RCC 7860 (cell line): ENCODE results near the gene PAEP.

Experiments used
- DNase-seq: peaks from one replicate; pipeline ENCODE4 v3.0.0-alpha.2; 2015; ENCODE audit warnings: low spot score
- FAIRE-seq: peaks from 2 replicates; lab custom pipeline; 2012; peaks lifted over from hg19 to GRCh38; lab: Jason Lieb, UNC

The PAEP gene

DNA sequence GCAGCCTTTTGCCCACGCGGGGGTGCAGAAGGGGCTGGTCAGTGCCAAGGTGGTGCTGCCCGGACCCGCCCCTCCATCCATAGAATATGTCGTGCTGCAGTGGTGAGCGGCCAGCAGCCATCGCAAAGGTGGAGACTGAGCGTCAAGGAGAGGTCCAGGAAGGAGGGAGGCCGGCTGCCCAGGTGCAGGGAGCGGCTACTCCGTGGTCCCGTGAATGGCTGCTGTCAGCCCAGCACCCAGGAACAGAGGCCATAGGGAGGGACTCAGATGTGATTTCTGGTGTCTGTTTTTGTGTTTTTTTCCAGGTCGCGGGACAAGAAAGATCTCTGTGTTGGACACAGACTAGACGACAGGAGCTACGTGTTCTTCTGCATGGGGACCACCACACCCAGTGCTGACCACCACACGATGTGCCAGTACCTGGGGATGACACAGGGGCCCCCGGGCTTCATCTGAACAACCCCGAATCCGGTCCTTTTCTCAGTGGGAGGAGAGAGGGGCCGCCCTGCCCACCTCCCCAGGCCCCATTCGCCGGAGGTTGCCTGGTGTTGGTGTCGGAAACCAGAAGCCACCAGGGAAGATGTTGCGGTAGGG, 29.0 kb downstream of the PAEP start:
- DNase-seq (no peak), FAIRE-seq (no peak)

DNA sequence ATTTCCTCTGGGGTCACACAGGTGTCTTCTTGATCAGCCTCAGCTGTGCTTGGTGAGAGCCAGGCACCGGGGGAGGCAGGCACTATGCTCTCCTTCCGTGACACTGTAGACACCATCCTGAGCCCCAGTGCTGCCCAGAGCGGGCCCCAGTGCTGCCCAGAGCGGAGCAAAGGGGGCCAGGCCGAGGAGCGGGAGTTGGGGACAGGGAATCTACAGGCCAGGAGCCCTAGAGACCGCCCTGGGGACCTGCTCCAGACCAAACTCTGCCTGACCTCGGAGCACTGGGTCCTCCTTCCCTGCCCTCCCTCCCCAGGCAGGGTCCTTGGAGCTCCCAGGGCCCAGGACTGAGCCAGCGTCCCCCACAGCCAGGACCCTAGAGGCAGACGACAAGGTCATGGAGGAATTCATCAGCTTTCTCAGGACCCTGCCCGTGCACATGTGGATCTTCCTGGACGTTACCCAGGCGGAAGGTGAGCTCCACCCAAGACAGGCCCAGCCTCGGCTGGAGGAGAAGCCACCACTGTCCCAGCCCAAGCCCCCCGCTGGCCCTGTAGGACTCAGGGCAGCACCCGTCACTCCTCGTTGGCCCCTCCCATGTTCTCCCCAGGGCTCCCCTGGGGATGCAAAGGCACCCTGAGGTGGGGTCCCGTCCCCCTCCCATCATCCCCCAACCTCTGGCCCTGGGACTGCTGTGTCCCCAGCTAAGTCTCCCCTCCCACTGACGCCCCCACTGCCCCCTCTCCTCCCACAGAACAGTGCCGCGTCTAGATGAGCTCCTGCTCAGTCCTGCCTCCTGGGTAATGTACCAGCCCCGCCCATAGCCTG, 30.2 kb downstream of the PAEP start:
- FAIRE-seq: no peak
- DNase-seq: no peak

DNA sequence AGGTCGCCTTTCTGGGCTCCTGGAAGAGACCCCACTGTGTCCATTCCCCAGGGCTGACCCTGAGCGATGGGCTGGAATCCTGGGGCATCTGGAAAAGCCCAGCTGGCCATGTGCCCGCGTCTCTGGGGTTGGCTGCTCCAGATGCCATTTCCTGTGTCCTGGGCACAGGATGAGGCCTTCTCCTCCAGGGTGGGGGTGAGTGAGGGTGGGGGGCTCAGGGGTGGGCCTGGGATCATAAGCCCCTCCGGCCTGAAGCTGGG, 30.7 kb downstream of the PAEP start:
- DNase-seq: no peak
- no peak for FAIRE-seq

DNA sequence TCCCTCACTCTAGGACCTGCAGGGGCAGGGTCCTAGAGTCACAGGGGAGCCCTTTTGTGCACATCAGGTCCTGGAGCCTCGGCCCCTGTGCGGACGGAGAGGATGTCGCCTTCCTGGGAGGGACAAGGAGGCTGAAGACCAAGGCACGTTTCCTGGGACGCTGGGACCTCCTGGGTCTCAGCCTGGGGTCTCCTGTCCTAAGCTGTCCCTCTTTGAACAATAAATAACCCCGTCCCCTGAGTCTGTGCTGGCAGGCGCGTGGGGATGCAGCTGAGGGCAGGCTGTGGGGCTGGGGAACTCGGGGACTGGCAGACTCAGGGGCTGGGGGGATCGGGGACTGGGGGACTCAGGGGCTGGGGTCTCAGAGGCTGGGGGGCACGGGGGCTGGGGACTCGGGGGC, 31.1 kb downstream of the PAEP start:
- no peak for FAIRE-seq

DNA sequence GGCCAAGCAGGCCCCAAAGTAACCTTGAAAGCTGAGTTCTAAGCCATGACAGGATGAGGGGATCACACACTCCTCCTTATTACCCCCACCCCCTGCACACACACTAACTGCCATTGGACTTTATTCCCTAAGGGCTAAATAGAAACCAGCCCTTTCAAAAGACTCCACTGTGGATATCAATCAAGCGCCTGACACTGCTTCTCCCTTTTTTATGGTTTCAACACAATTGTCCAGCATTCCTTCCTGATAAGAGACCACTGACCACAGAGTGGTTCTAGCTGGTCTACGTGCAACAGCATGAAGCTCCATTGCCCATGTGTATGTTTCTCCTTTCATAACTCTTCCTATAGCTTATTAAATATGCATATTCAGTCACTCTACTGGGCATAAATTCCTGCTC, 34.7 kb downstream of the PAEP start:
- FAIRE-seq (no peak), DNase-seq (no peak)

More for the DNA sequence above, 31.1 kb downstream of the PAEP start:
- DNase-seq: no peak

DNA sequence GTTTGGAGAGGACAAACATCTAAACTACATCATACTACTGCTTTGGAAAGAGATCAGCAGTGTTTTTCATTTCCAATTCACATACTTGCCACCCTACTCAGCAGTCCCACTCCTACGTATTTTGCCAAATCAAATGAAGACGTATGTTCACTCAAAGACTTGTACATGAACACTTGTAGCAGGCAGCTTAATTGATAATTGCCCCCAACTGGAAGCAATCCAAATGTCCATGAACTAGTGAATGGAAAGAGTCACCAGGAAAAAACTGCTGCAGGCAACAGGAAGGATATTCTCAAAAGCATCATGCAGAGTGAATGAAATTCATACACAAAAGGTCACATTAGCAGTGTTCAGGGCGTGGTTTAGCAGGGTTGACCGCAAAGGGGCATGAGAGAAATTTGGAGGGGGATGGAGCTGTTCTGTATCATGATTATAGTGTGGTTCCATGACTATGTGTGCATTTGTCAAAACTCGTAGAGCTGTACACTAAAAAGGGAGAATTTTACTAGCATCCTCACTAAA, 38.8 kb downstream of the PAEP start:
- DNase-seq: no peak
- FAIRE-seq: no peak

DNA sequence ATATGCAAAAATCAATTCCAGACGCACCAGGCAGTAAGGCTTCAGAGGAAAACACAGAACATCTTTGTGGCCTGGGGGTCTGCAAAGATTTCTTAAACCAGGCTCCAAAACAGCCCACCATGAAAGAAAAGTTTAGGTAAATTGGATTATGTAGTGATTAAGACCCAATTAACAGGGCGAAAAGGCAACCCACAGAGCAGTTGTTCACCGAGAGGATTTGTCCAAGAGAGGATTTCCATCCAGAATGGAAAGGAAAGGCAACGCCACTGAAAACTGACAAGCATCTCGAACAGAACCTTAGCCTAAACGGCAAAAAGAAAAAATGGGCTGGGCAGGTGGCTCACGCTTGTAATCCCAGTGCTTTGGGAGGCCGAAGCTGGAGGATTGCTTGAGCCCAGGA, 40.4 kb downstream of the PAEP start:
- FAIRE-seq (no peak), DNase-seq (no peak)

DNA sequence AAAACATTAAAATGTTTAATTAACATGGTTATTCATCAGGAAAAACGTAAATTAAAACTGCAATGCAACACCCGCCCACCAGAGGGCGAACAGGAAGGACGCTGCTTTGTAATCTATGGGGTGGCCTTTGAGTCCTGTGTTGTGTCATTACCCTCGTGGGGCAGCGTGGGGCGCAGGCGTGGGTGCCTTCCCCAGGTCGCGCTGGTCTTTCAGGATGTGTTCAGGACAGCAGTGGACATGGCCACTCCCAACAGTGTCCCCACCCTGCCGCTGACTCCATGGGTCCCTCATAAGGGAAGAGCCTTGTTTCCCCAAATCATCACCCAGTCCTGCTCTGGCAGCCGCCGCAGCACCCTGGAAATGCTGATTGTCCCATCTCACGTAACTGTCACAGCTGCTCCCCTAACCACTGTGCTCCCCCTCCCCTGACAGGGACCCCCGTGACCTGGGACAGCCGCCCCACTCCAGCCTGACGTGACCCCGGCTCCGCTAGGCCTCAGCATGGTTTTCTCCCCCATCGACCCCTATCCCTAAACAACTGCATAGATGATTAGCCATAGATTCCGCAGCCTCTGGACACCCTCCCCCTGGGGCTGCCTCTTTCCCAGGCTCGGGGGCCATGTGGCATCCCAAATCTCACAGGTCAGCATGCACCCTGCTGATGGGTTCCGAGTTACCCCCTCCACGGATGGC, 41.4 kb downstream of the PAEP start:
- FAIRE-seq: no peak

DNA sequence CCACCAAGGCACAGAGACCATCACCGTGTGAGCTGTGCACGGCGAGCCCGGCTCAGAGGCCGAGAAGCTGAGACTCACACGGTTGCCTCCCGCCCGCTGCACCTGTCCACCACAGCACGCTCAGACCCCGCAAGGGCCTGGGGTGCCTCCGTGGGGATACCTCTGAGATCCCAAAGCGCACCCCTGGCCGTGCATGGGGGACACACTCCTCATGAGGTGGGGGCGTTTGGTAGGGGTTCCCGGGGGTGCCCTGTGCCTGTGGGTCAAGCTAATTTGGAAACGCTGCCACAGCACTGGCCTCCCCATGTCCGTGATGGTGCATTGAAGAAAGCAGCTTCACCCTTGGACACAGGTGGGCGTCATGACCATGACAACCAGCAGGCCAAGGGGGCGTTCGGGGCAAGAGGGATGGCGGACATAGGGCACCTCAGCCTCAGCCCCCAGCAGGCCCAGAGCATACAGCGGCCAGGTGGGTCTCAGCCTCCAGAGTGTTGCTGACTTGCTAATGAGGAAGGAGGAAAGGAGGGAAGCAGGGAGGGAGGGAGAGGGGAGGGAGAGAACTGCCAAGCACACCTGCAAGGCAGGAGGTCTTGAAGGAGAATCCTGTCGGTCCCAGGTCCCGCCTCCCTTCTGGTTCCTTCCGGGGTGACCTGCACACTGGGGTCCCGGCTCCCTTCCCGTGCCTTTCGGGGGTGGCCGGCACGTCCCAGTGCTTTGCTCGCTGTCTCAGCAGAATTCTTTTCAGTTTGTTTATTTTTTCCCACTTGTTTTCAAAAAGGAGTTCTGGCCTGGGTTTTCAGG, 43.1 kb downstream of the PAEP start:
- FAIRE-seq (no peak), DNase-seq (no peak)

More for the DNA sequence above, 41.4 kb downstream of the PAEP start:
- DNase-seq: peak; percentile 10

DNA sequence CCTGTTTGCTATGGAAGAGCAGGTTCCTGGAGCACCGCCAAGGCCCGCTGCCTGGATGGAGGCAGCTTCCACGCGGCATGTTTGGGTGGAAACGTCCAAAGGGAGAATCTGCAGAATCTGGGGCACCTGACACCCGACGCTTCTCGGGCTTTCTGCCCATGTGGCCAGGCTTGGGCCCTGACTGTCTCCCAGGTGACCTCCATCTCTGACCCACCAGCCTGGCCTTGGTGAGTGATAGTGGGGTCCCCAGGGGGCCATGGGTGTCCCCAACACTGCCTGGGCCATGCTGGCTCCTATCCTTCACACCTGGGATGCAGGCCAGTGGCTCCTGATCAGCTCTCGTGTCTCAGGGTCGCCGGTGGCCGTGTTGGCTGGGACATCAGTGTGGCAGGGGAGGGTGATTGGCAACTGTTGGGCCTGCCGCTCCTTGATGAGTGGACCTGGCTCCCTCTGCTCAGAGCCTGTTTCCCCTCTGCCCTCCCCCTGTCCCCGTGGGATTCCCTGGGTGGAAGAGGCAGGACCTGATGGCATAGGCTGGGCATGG, 43.8 kb downstream of the PAEP start:
- FAIRE-seq (no peak), DNase-seq (no peak)

DNA sequence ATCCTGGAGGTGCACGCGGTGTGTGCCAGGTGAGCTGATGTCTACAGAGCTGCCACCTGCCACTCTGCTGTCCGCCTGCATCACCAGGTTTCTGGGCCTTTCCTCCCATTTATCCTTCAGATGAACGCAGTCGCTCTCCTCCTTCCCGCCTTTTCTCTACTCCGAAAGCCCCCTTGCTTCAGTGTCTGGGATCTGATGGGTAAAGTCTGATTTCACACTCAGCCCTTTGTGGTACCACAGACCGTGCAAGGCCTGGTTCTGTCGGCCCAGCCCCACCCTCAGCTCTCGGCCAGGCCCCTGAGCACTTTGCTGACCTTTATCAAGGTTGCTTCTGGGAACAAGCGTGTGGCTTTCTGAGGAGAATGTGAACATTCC, 45.3 kb downstream of the PAEP start:
- FAIRE-seq (no peak), DNase-seq (no peak)

DNA sequence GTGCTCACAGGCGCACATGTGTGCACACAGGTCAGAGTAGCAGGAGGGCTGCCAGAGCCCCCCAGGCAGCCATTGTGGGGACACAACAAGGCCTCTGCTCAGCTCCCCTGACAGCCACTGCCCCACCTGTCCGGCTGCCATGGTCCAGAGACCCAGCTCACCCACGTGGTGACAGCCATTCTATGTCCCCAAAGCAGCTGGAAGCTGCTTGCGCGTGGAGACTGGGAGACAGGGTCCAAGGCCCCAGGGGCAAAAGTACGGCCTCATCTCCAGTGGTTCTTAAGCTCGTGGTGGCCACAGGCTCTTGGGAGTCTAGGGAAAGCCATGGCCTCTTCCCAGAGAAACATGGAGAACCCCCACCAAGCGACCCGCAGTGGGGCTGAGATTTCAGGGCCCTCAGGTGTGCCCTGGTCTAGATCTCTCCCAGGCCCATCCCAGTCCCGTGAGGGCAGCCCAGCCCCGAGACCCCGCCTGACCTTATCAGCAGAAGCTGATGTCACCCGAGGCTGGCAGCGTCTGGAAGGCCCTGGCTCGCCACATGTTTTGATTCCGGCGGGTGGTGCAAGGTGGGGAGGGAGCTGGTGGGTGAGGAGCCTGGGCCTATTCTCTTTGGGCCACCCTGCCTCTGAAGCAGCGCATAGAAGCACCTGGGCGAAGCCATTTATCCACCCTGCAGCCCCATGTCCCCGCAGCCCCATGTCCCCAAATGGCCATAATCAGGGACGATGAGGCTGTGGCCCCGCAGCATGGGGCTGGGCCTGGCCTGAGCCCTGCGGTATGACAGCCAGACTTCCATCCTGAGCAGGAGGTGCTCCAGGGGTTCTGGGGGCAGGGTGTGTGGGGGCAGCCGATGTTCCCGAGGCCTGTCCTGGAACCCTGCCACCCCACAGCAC, 46.1 kb downstream of the PAEP start:
- no peak for FAIRE-seq
- DNase-seq: no peak

DNA sequence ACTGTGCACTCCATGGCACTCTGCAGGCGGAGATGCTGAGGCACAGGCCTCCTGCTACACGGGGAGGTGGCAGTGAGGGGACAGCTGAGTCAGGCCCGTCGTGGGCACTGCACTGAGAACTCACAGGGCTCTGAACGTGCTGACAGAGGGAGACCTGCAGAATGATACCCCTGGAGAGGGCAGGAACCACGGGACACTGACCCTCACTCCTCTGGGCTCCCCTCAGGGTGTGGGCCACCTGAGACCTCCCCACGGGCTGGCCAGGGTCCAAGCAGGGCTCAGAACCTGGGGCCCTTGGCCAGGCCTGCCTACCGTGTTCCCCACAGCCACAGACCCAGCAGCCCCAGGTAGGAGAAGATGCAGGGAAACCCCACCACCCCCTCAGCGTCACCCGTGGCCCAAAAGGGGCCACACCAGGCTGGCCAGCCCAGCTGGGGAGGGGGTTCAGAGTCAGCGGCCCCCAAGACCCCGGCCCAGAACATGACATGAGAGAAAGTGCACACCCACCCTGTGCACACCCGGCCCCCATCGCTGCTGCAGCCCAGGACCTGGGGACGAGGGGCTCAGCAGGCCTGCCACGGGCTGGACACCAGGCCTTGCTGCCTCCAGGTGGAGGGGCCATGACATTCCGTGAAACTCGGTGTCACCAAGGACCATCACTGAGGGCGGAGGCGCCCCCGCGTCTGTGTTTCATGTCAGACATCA, 46.9 kb downstream of the PAEP start:
- FAIRE-seq: no peak
- DNase-seq: no peak

DNA sequence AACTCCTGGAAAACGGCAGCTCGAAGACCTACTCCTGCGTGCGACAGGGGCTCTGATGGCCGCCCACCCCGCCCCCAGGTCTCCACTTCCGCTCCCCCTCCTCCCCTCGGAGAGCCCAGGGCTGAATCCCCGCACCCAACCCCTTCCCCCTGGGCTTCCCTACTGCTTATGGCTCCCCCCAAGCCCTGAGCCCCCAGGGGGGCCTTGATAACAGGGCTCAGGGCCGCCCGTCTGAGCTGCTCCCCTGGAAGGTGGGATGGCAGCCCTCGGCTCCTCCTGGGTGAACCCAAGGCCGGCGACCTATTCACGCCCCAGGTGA, 47.4 kb downstream of the PAEP start:
- no peak for DNase-seq
- no peak for FAIRE-seq

DNA sequence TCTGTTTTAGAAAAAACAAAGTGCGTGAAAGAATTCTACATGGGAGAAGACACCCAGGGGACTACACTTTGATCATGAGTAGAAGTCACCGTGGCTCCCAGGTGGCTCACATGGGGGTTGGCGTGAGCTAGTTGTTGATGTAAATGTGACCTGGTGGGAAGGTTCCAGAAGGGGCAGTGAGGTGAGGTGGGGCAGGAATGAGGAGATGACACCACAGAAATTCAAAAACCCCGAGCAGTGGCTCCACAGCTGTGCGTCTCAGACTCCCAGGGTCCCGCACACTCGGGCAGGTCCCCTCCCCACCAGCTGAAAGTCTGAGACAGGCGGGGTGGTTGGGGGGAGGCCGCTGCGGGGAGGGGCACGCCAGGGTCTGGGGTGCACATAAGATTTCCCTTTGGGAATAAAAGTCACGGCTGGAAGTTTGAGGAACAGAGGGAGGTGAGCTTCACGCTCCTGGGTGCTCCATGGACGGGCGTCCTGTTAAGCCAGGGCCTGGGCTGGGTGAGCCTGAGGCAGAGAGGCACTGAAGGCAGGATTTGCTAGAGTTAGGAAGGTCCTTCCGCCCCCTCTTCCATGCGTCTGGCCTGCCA, 47.9 kb downstream of the PAEP start:
- DNase-seq (no peak), FAIRE-seq (no peak)

DNA sequence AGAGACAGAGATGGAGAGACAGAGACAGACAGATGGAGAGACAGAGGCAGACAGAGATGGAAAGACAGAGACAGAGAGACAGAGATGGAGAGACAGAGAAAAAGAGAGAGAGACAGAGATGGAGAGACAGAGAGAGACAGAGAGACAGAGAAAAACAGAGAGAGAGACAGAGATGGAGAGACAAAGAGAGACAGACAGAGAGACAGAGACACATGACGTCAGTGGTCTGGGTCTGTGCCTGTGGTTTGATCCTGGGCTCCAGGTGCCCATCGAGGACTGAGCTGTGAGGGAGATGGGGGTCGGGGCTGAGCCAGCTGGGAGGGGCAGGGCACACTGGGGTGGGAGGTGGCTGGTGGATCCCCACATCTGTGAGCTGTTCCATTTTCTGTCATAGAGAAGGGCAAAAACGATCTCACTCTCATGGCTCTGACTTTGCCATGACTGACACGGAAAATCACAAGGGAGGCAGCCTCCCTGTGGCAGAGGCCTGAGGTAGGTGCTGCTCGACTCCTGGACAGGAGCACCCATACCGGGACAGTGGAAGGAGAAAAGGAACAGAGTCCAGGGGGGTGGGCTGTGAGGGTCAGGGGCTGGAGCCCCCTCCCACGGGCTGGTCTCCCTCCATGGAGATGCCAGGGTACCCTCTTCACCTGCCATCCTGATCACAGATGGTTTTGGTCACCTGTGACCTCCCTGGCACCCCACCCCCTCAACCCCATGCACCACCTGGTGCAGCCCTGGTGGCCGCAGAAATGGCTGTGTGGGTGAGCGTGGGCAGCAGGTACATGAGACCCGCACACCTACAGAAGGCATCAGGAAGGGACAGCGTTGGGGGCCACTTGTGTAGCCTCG, 49.0 kb downstream of the PAEP start:
- DNase-seq: no peak

DNA sequence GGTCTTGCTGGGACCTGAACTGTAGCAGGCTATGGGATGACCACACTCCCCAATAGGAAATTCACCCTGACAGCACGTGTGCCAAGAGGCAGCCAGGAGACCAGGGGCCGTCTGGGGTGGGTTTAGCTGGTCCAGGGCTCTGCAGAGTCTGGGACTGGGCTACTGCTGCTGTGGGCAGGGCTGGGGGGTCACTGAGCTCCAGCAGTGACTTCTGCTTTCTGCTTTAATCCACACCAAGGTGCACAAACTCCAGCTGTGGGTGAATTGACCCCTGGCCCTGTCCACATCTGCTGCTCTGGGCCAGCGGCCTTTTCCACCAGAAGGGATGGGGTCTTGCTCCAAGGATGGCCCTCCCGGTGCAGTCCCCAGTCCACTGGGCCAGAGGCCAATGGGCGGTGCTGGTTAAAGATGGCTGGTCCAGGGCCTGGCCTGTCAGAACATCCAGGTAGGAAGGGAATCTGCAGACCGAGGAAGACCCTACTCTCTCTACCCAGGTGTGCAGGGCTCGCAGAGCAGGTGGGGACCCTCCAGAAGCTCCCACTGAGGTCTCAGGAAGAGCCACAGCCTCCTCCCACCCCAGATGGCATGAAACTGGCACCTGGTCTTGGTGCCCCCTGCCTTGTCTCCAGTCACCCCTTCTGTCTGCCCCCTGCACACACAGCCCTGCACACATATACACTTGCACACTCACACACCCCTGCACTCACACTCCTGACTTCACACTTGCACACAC, 49.8 kb downstream of the PAEP start:
- DNase-seq: no peak
- FAIRE-seq: no peak

More for the DNA sequence above, 49.0 kb downstream of the PAEP start:
- no peak for FAIRE-seq

DNA sequence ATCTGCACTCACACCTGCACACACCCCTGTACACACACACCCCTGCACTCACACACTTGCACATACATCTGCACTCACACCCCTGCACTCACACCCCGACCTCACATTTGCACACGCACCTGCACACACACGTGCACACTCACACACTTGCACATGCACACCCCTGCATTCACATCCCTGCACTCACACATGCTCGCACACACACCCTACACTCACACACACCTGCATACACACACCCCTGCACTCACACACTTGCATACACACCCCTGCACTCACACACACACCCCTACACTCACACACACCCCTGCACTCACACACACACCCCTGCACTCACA, 50.3 kb downstream of the PAEP start:
- DNase-seq: no peak
- FAIRE-seq: no peak
